Measurements from ENCODE around the gene CBFB.

GRCh38 chr16:67111951-67112444 is 83.0 kb downstream of the CBFB start:
- TF ChIP-seq CTCF (IDR thresholded peaks at IDR 0.05 in 8 of 11, conservative IDR thresholded peaks at IDR 0.05 in 3 of 11) = no peak
- TF ChIP-seq POLR2AphosphoS5 (IDR thresholded peaks at IDR 0.05) = no peak
